Bronchial epithelial cell (primary cell): Measurements from ENCODE around the gene FCER1G. TPM values are rescaled to one million over a fixed set of nuclear protein-coding genes. Genes with fewer than 3 reads are reported as not detected.

Source experiments
- DNase-seq: peaks from one replicate; pipeline ENCODE4 v3.0.0-alpha.2; 2010; ENCODE audit warnings: low read depth
- FAIRE-seq: peaks from 2 replicates; lab custom pipeline; 2011; peaks lifted over from hg19 to GRCh38; lab: Jason Lieb, UNC
- H3K27me3 ChIP-seq: 2 replicates; pipeline ENCODE4 v1.5.1; 2011; ENCODE audit warnings: low read length; ENCODE audit not compliant: control insufficient read depth, insufficient read depth
- H3K36me3 ChIP-seq: 2 replicates; pipeline ENCODE4 v1.5.1; 2011; ENCODE audit warnings: low read length; ENCODE audit not compliant: control insufficient read depth, insufficient read depth
- H3K4me3 ChIP-seq: 2 replicates; pipeline ENCODE4 v1.5.1; 2011; ENCODE audit warnings: mild to moderate bottlenecking, low read depth, low read length, control low read depth
- total RNA-seq: library from RNA; depleted of rRNA; stranded (reverse); fragments of >200 nt; gene quantifications from 2 replicates; pipeline ENCODE4 v1.2.1, GENCODE V29; 2014
- TF ChIP-seq, protein P1 (sequence below): IDR thresholded peaks from 2 replicates; pipeline ENCODE4 v1.5.1; 2011; ENCODE audit warnings: mild to moderate bottlenecking, moderate library complexity, low read length, control low read depth, inconsistent platforms; ENCODE audit not compliant: insufficient read depth, severe bottlenecking

Gene FCER1G
- total RNA-seq, 1 donor from 2014 or later: 0.26 TPM

DNA sequence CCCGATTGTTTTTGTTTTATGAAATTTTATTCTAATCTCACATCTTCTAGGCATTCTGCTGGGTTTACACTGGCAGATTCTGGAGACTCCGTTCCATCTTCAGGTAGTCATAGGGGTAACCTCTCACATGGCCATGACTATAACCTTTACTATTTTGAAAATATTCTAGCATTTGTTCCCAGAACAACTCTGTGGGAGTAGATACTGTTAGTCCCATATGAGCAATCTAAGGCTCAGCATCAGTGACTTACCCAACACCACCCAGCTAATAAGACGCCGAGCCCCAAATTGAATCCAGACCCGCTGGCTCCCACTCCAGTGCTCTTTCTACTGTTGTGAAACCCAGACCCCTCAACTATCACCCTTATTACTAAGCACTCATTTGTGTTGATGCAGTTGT lies 26.1 kb upstream of the FCER1G start:
- TF ChIP-seq, protein P1, sequence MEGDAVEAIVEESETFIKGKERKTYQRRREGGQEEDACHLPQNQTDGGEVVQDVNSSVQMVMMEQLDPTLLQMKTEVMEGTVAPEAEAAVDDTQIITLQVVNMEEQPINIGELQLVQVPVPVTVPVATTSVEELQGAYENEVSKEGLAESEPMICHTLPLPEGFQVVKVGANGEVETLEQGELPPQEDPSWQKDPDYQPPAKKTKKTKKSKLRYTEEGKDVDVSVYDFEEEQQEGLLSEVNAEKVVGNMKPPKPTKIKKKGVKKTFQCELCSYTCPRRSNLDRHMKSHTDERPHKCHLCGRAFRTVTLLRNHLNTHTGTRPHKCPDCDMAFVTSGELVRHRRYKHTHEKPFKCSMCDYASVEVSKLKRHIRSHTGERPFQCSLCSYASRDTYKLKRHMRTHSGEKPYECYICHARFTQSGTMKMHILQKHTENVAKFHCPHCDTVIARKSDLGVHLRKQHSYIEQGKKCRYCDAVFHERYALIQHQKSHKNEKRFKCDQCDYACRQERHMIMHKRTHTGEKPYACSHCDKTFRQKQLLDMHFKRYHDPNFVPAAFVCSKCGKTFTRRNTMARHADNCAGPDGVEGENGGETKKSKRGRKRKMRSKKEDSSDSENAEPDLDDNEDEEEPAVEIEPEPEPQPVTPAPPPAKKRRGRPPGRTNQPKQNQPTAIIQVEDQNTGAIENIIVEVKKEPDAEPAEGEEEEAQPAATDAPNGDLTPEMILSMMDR: no peak
- no peaks in the 10 kb centered on the region for H3K27me3 ChIP-seq
- H3K36me3 ChIP-seq: no peaks in the 10 kb centered on the region
- FAIRE-seq: no peak
- no peak for DNase-seq
- no peak overlapping the region for H3K4me3 ChIP-seq

DNA sequence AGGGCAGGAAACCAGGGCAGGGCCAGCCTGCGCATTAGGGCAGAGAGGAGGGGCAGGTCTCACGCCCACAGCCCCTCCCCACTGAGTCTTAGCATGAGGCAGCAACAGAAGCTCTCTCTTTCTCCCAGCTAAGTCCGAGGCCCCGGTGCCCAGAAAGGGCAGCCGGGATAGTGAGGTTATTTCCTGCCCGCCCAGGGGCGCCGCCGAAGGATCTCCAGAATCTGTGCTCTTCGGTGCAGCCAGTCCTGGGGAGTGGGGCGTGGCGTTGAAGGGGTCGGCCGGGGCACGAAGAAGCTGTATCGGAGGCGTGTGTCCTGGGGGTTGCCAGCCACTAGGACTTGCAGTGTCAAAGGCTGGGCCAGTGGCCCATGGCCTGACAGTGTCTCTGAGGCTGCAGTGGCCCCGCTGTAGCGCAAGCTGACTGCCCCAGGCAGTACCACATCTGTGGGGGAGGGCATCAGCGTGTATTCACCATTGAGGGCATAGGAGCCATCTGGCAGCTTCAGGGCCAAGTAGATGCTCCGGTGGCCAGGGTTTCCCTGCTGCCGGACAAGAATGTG lies 24.1 kb upstream of the FCER1G start:
- Histone ChIP-seq H3K27me3 (no peaks in the 10 kb centered on the region), H3K4me3 (no peak overlapping the region), H3K36me3 (no peaks in the 10 kb centered on the region)
- DNase-seq (no peak), FAIRE-seq (no peak)
- TF ChIP-seq, protein P1: no peak

DNA sequence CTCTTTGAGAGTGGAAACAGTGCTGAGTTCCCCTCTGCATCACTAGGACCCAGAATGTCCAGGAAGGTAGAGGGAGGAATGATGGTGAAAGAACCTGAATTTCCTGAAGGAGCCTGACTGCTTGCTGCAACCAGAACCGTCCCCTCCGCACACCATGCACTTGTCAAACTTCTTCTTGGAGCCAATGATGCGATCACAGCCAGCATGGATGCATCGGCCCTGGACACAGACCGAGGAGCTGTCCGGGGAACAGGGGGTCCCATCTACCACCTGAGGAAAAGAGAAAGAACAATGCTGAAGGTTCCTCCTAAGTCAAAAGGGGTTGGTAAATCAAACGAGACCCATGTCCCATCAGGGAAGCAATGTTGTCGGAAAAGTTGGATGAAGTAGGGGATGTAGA lies 23.1 kb upstream of the FCER1G start:
- no peak for DNase-seq
- TF ChIP-seq, protein P1: no peak
- H3K27me3 ChIP-seq: no peaks in the 10 kb centered on the region
- H3K4me3 ChIP-seq: no peak overlapping the region
- FAIRE-seq: no peak
- H3K36me3 ChIP-seq: no peaks in the 10 kb centered on the region

DNA sequence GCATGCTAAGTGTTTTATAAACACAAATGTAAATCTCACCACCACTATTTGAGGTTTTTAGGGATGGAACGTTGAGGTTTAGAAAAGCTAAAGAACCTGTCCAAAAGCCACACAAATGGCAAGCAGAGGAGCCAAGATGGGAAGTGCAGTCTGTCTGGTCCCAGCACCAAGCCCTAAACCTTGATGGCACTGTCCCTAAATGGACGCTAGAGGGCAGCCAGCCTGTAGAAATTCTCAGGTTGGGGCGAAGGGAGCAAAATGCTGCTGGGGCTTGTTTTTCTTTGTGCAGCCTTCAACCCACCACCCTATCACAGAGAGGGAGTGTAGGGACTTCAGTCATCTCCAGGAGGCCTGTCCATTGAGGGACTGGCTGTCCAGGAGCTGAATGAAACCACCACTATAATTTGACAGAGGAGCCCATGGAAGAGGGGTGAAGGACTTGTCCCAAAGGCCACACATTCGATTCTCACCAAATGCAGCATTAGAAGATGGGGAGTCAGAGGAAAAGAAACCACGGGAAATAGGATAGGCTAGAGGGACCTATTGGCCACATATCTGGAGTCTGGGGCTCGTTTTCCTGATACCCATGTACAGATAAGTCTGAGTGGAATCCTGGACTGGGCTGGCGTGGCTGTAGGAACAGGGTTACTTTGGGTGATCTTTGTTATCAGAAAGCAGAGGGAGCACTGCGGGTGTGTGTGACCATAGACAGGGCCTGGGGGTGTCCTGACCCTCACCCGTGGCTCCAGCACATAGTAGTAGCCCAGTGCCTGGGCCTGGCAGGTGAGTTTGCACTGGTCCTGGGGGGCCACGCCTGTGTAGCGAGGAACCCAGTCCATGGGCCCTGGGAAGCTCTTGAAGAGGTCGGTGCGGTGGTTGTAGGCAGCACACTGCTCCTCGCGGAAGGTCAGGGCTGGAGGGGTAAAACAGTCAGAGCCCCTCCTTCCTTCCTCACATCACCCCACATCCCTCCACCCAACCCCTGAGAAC lies 22.3 kb upstream of the FCER1G start:
- no peaks in the 10 kb centered on the region for H3K36me3 ChIP-seq
- TF ChIP-seq, protein P1: peak; percentile 96
- no peak for FAIRE-seq
- DNase-seq: peak; percentile 51
- H3K4me3 ChIP-seq: no peak overlapping the region
- no peaks in the 10 kb centered on the region for H3K27me3 ChIP-seq

DNA sequence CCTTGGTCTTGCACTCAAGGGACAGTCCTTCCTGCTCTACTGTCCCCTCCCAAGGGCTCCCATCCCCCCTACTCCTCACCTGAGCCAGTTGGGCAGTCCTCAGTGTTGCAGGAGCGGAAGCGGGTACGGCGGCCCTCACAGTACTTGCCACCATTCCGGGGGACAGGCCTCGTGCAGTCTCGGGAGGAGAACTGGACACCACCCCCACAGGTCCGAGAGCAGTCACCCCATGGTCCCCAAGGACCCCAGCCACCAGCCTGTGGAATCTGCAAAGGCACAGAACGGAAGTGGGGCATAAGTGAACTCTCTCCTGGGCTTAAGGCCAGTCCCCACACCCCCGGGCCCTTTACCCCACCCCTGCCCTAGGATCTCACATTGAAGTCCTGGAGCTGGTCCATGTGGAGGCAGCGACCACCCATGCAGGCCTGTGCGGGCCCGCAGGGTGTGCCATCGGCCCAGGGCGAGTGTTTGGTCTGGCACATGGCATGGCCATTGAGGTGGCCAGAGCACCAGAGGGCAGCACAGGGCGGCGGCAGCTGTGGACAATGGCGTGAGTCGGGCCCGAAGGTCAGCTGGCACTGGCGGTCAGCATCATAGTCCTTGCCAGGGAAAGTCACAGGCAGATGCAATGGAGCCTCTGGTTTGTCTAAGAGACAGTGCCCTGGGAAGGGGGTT lies 21.4 kb upstream of the FCER1G start:
- TF ChIP-seq, protein P1: no peak

More for the DNA sequence above, 21.4 kb upstream of the FCER1G start:
- H3K27me3 ChIP-seq: no peaks in the 10 kb centered on the region
- FAIRE-seq: no peak
- DNase-seq: no peak
- no peaks in the 10 kb centered on the region for H3K36me3 ChIP-seq
- no peak overlapping the region for H3K4me3 ChIP-seq
